Measurements from ENCODE around the gene TXNL4A.

Gene TXNL4A

DNA sequence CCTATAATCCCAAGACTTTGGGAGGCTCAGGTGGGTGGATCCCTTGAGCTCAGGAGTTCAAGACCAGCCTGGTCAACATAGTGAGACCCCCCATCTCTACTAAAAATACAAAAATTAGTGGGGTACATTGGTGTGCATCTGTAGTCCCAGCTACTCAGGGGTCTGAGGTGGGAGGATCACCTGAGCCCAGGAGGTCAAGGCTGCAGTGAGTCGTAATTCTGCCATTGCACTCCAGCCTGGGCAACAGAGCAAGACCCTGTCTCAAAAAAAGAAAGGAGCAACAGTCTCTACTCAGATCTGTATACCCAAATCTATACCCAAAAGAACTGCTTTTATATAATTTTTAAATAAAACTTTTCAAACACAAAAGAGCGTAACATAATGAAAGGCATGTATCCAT is 29.4 kb downstream of the TXNL4A start:
- DNase-seq (ENCODE audit: low read depth) = no peak
- TF ChIP-seq, protein P1, sequence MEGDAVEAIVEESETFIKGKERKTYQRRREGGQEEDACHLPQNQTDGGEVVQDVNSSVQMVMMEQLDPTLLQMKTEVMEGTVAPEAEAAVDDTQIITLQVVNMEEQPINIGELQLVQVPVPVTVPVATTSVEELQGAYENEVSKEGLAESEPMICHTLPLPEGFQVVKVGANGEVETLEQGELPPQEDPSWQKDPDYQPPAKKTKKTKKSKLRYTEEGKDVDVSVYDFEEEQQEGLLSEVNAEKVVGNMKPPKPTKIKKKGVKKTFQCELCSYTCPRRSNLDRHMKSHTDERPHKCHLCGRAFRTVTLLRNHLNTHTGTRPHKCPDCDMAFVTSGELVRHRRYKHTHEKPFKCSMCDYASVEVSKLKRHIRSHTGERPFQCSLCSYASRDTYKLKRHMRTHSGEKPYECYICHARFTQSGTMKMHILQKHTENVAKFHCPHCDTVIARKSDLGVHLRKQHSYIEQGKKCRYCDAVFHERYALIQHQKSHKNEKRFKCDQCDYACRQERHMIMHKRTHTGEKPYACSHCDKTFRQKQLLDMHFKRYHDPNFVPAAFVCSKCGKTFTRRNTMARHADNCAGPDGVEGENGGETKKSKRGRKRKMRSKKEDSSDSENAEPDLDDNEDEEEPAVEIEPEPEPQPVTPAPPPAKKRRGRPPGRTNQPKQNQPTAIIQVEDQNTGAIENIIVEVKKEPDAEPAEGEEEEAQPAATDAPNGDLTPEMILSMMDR (IDR thresholded peaks at IDR 0.05; ENCODE audit: insufficient read depth, low read depth, low read length, missing control alignments) = no peak
- H3K4me3 ChIP-seq (ENCODE audit: low read length) = no peak overlapping the region

DNA sequence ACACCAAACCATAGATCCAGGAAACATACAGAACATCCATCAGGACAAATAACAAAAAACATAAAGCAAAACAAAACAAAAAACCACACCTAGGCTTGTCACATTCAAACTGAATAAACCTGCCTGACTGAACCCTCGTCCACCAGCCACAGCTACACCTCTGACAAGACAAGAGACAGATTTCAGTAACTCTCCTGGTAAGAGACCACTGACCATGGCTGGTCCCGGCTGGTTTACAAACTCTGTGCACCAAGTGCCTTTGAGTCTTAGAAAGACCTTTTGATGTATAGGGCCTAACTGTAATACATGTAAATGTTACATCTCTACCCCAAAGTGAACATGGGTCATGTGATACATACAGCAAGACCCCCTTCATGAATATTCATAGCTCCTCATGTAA is 32.1 kb downstream of the TXNL4A start:
- no peak overlapping the region for H3K4me3 ChIP-seq (ENCODE audit: low read length)
- no peak for DNase-seq (ENCODE audit: low read depth)
- TF ChIP-seq, protein P1 (IDR thresholded peaks at IDR 0.05; ENCODE audit: insufficient read depth, low read depth, low read length, missing control alignments) = no peak

DNA sequence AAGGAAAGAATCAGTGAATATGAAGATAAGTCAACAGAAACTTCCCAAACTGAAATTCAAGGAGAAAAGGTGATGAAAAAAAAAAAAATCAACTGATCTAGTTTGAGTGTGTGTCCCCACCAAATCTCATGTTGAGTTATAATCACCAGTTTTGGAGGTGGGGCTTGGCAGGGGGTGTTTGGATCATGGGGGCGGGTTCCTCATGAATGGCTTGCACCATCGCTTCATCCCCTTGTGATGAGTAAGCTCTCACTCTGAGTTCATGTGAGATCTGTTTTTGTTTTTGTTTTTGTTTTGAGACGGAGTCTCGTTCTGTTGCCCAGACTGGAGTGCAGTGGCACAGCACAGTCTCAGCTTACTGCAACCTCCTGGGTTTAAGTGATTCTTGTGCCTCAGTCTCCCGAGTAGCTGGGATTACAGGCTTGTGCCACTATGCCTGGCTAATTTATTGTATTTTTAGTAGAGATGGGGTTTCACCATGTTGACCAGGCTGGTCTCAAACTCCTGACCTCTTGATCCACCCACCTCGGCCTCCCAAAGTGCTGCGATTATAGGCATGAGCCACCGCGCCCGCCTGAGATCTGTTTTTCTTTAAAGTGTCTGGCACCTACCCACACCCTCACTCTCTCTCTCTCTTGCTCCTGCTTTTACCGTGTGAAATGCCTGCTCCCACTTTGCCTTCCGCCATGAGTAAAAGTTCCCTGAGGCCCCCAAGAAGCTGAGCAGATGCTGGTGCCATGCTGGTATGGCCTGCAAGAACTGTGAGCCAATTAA is 32.9 kb downstream of the TXNL4A start:
- DNase-seq (ENCODE audit: low read depth) = peak; percentile 47
- H3K4me3 ChIP-seq (ENCODE audit: low read length) = no peak overlapping the region
- TF ChIP-seq, protein P1 (IDR thresholded peaks at IDR 0.05; ENCODE audit: insufficient read depth, low read depth, low read length, missing control alignments) = no peak

DNA sequence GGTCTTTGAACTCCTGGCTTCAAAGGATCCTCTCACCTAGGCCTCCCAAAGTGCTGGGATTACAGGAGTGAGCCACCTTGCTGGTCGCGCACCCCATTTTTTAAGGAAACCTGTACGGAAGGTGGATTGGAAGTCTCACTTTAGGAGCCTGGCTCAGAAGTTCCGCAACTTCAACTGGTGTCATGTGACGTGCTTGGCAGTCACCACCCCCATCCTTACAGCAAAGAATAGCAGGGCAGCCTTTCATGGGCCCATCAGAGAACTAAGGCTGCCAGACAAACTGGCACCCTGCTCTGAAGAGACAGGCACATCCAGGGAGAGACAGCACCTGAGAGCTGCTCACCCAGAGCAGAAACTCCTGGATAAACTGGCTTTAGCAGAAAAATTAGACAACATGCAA is 33.6 kb downstream of the TXNL4A start:
- H3K4me3 ChIP-seq (ENCODE audit: low read length) = no peak overlapping the region
- TF ChIP-seq, protein P1 (IDR thresholded peaks at IDR 0.05; ENCODE audit: insufficient read depth, low read depth, low read length, missing control alignments) = no peak
- DNase-seq (ENCODE audit: low read depth) = no peak

DNA sequence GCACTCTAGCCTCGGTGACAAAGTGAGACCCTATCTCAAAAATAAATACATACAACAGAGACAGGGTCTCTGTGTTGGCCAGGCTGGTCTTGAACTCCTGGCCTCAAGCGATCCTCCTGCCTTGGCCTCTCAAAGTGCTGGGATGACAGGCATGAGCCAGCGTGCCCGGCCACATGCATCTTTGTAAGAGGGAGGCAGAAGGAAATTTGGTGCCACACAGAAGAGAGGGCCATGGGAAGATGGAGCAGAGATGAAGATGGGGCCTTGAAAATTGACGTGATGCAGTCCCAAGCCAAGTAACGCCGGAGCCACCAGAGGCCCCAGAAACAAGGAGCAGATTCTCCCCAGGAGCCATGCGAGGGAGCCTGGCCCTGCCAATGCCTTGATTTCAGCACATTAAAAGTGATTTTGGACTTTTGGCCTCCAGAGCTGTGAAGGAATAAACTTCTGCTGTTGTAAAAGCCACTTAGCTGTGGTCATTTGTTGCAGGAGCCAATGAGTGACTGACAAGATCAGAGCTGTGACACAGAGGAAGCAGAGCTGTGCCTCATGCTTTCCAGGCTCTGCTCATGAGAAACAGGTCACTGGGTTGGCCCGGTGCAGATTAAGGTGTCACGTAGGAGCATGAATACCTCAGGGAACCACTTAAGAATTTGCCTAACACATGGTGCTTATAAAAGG is 34.3 kb downstream of the TXNL4A start:
- H3K4me3 ChIP-seq (ENCODE audit: low read length) = no peak overlapping the region
- TF ChIP-seq, protein P1 (IDR thresholded peaks at IDR 0.05; ENCODE audit: insufficient read depth, low read depth, low read length, missing control alignments) = no peak
- DNase-seq (ENCODE audit: low read depth) = peak; percentile 60

DNA sequence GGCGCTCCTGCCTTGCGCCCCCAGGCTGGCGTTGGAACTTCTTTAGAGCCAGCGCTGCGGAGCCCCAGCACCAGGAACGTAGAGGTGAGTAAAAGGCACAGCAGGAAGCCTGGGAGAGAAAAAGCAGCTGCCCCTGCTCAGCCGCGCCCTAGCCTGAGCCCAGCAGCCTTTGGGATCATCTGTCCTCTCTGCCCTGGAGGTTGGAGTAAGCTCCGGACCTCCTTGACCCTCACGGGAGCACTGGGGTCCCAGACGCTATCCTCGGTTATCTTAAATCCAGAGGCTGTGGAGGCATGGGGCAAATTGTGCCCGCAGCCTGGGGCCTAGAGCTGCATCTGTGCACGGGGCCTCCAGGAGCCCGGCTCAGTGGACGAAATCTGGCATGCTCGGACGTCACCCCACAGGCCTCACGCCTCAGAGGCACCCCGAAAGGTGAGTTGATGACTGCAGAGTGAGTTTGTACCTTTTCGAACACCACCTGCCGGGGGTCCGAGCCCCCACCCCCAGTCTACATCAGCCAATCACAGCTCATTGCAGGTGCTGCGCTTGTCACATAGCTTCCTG is 35.3 kb downstream of the TXNL4A start:
- no peak for DNase-seq (ENCODE audit: low read depth)
- no peak overlapping the region for H3K4me3 ChIP-seq (ENCODE audit: low read length)
- TF ChIP-seq, protein P1 (IDR thresholded peaks at IDR 0.05; ENCODE audit: insufficient read depth, low read depth, low read length, missing control alignments) = no peak

All from epithelial cell of esophagus (primary cell).